H1 (cell line): ENCODE measurements around the gene RAPH1. TPM values are rescaled to one million over a fixed set of nuclear protein-coding genes. Genes with fewer than 3 reads are reported as not detected.

Experiments
- CEBPB ChIP-seq: IDR thresholded peaks from 2 replicates; pipeline ENCODE4 v1.6.1; 2012; ENCODE audit warnings: low read depth, low read length
- FOSL1 ChIP-seq: IDR thresholded peaks from 2 replicates; pipeline ENCODE4 v1.6.1; 2011; ENCODE audit warnings: mild to moderate bottlenecking, low read depth, low read length, moderate library complexity; ENCODE audit not compliant: insufficient read depth
- KDM1A ChIP-seq: fragments of 200-600, 300-600 bp; sonication (generic); IDR thresholded peaks from 2 replicates; pipeline ENCODE4 v1.7.1; 2016; ENCODE audit warnings: mild to moderate bottlenecking, low read length, borderline replicate concordance
- NANOG ChIP-seq: IDR thresholded peaks from 2 replicates; pipeline ENCODE4 v1.6.1; 2011; ENCODE audit warnings: low read length, low read depth, mild to moderate bottlenecking, inconsistent platforms; ENCODE audit not compliant: insufficient read depth, poor library complexity, severe bottlenecking
- SIRT6 ChIP-seq: IDR thresholded peaks from one replicate; pipeline ENCODE4 v1.7.1; 2012; ENCODE audit warnings: low read length, inconsistent platforms
- SP1 ChIP-seq: IDR thresholded peaks from 2 replicates; pipeline ENCODE4 v1.6.1; 2011; ENCODE audit warnings: low read depth, low read length
- SUZ12 ChIP-seq: fragments of 200-600 bp; sonication (generic); IDR thresholded peaks from 2 replicates; pipeline ENCODE4 v1.6.1; 2012; ENCODE audit warnings: mild to moderate bottlenecking, inconsistent platforms, low read length, moderate library complexity, mixed read lengths
- polyA plus RNA-seq, 7 experiments: library from polyadenylated mRNA; depleted of rRNA in 3 of 7; stranded (reverse) in 5 of 7; unstranded in 2 of 7; fragments of >200 nt in 5 of 7; fragments of 200-250 nt in 2 of 7; gene quantifications; 1 replicate in 5 of 7; 2 replicates in 1 of 7; 4 replicates in 1 of 7; pipeline versions ENCODE4 v1.2.1 to v1.2.3, GENCODE V29; 2011 to 2013; ENCODE audit warnings: missing spikeins in 2 of 7, mixed read lengths in 2 of 7
- total RNA-seq: library from RNA; stranded (reverse); fragmentation: NEBNext Ultra II Directional; extraction: Animal tissue kit (Norgen Biotek cat#: 25700); gene quantifications from 2 replicates; pipeline ENCODE4 v1.2.1, GENCODE V29; 2021

Gene RAPH1
- total and polyA plus RNA-seq, 2 of the 8 experiments (the other 6 are each of a cell fraction or from before 2014, with no cell fraction given) = 3.8 to 27.4 TPM

GRCh38 chr2:203553784-203554183 lies 18.7 kb upstream of the RAPH1 start (continued):
- TF ChIP-seq SP1 = no peak
- TF ChIP-seq SIRT6 = no peak
- no peak for TF ChIP-seq KDM1A
- TF ChIP-seq CEBPB = no peak
- TF ChIP-seq FOSL1 = no peak
- no peak for TF ChIP-seq SUZ12
- TF ChIP-seq NANOG = no peak
- TF ChIP-seq, all 59 proteins: peak for 0
